Measurements from ENCODE around the gene KATNAL1.

- no peak for TF ChIP-seq EZH2phosphoT487 (IDR thresholded peaks at IDR 0.05; ENCODE audit: borderline replicate concordance, low read length)
- TF ChIP-seq CTCF (IDR thresholded peaks at IDR 0.05; ENCODE audit: low read depth, low read length, poor library complexity, severe bottlenecking): no peak
These were observed 113.8 kb downstream of the KATNAL1 start for GRCh38 chr13:30193279-30194234.

Data from DOHH2 (cell line).